ENCODE measurements around the gene STIM2. TPM values are rescaled to one million over a fixed set of nuclear protein-coding genes. Genes with fewer than 3 reads are reported as not detected.
A peak's percentile ranks its signal among the peaks of the same experiment; 100 is the strongest.
"Not testable (repeated sequence)": the region's sequence is repeated elsewhere in the genome, so short reads cannot be mapped to it uniquely, and the experiment has no call there.

Gene STIM2
- total RNA-seq, 1 donor from 2014 or later, result 21.9 TPM

DNA sequence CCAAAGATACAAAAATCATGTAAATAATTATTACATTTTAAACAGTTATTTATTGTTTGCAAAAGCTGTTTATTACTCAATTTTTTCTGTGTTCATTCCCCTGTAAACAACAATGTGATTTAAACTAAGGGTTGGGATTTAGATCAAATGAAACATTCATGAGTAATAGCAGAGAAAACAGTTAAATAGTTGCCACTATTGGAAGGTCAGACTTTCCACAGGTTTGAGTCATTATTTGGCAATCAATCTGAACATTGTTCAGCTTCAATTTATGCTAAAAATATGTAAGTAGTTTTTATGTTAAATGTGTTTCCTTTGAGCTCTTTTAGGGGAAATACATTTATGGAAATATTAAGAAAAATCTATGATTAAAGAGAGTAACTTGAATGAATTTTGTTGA is 144.9 kb downstream of the STIM2 start:
- DNase-seq, result peak; percentile 49

DNA sequence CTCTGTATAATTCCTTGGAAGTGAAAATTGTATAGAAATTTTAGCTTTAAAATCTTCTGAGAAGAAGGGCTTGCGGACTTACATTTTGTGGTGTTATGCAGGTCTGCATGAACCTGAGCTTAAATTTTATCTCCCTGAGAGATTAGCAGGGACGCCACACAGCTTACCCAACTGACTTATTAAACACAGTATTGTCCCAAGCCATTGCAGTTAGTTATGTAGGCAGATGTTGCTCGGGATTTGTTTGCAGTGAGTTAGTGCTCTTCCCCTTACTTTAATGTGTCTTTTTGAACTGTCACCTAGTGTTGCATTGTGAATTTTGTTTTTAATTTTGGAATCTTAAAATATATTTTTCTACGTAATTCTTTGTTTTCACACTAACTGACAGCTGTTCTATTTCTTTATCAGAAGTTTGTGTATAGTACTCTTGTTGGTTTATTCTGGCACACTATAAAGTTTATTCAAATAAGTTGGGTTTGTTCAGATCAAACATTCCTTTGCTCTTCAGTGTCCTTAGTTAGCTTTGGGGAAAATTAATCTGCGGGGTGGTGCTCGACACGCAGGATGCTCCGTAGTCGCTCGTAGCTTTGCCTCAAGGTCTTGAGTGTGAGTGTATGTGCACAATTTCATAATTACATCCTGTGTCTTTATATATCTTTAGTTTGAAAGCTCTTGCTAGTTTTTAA is 145.4 kb downstream of the STIM2 start:
- DNase-seq, result no peak

DNA sequence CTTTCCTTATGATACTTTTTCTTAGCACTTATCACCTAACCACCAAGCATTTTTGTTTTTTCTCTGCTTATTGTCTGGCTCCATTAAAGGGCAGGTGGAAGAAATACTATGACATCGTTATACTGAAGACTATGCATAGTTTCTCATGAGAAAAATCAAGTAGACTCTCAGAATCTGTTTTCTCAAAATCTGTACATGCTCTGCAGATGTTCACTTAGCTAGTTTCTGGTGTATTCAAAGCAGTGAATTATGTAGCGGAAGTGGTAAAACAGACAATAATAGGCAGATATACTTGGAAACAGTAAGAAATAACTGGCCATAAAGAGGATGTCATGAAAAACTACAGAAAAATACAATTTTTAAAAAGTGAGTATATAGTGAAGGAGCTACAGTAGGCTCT is 146.0 kb downstream of the STIM2 start:
- DNase-seq, result no peak

DNA sequence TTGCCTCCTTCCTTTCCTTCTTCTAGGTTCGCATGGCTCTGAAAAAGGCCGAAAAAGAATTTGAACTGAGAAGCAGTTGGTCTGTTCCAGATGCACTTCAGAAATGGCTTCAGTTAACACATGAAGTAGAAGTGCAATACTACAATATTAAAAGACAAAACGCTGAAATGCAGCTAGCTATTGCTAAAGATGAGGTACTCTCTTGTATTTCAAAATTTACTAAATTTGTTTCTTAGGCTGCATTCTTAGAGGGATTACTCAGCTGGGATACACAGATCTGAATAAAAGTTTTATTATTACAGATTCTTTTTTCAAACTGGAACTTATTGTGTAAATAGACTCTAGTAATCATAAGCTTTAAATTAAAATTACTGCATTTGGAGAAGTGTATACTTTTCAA is 146.9 kb downstream of the STIM2 start:
- DNase-seq, result no peak

DNA sequence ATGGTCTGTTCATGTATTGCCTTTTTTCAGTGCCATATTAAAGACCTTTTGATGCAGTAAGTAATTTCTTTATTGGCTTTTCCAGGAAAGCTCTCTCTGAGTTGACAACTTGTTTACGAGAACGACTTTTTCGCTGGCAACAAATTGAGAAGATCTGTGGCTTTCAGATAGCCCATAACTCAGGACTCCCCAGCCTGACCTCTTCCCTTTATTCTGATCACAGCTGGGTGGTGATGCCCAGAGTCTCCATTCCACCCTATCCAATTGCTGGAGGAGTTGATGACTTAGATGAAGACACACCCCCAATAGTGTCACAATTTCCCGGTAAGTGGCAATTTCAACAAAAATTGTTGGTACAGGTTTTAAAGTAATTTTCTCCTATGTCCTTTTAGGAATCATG is 148.0 kb downstream of the STIM2 start:
- DNase-seq, result no peak

DNA sequence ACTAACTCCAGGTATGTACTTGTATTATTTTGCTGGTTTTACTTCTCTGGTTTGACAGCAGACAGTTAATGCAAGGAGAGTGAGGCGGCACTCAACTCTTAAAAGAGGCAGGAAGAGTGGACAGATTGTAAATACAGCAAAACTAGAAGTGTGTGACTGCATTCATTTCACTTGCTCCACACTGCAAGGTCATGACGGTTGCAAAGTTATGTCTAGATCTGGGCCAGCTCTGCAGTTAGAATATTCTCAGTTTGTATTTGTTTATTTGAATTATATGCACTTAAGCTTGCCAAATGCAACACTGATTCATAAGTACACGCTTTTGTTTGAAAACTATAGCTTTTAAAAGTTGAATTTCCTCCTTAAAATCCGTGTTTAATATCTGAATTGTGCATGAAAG is 148.9 kb downstream of the STIM2 start:
- DNase-seq, result no peak

DNA sequence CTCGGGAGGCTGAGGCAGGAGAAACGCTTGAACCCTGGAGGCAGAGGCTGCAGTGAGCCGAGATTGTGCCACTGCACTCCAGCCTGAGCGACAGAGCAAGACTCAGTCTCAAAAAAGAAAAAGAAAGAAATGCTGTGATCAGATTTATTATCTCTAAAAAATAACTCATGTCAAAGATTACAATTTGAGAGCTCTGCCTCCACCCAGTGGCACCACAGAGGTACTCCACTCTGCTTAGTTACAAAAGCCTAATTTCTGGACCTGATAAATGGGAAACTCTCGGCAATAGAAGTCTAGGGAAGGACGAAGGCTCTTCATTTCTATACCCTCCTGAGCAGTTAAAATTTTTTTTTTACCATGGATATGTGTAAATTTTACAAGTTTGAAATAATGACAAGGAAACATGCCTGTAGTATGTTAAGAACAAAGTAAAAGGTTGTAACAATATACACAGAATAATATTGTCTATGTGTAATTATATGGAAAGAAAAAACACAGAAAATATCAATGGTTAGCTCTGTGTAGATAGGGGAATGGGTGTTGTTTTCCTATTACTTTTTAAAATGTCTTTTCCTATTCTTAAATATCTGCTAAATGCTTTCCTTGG is 149.8 kb downstream of the STIM2 start:
- DNase-seq, result peak; percentile 38

DNA sequence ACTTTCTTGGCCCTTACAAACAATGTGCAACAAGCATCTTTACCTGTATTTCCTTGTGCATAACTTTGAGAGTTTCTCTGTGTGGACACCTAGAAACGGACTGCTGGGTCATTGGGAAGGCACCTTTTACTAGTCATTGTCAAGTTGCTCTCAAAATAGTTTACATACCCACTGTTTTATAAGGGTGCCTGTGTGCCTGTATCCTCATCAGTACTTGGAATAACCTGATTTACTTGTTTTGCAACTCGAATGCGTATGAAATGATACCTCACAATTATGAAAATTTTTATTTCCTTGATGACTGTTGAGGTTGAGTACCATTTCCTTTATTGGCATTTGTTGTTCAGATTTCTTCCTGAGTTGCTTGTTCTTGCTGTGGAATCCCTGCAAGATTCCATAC is 150.8 kb downstream of the STIM2 start:
- no peak for DNase-seq

DNA sequence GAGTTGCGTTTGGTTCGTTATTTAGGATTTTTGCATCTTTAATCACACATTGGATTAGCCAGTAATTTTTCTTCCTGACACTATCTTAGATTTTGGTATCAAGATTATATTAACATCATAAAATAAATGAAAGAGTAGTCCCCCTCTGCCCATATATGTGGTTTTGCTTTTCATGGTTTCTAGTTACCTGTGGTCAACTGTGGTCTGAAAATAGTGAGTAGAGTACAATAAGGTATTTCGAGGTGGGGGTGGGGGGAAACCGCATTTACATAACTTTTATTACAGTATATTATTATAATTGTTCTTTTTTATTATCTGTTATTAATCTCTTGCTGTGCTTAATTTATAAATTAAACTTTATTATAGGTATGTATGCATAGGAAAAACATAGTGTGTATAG is 152.4 kb downstream of the STIM2 start:
- no peak for DNase-seq

DNA sequence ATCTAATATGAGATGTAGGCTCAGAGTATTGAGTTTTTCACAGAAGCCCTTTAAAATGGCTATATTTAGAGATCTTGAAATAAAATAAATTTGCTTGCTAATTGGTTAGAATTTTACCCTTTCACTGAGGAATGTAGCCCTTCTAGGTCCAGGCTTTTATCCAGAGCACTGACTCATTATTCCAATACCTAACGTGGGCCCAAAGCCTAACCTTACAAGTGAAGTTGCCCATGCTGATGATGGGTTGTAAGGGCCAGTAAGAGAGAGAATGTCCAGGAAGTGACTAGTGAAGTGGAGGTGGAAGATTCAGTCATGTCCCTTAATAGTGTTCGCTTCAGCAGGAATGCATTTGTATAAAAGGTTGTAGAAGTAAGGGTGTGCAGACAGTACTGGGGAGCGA is 155.9 kb downstream of the STIM2 start:
- no peak for DNase-seq

DNA sequence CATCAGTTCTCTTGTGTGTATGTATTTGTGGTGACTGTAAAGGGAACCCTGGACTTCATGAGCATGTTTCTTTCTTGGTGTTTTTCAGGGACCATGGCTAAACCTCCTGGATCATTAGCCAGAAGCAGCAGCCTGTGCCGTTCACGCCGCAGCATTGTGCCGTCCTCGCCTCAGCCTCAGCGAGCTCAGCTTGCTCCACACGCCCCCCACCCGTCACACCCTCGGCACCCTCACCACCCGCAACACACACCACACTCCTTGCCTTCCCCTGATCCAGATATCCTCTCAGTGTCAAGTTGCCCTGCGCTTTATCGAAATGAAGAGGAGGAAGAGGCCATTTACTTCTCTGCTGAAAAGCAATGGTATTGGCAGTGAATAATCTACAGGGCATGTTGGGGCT is 157.0 kb downstream of the STIM2 start:
- no peak for DNase-seq

DNA sequence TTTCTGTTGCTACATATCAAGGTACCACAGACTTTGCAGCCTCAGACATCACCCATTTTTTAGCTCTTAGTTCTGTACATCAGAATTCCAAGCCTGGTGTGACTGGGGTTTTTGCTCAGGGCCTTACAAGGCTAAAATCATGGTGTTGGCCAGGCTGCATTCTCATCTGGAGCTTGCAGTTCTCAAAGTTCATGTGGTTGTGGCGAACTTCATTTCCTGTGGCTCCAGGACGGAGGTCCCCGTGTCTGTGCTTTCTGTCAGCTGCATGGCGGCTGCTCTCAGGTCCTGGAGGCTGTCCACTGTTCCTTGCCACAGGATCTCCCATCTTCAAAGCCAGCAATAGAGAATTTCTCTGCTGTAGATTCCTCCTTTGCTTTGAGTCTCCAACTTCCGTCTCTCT is 157.4 kb downstream of the STIM2 start:
- no peak for DNase-seq

DNA sequence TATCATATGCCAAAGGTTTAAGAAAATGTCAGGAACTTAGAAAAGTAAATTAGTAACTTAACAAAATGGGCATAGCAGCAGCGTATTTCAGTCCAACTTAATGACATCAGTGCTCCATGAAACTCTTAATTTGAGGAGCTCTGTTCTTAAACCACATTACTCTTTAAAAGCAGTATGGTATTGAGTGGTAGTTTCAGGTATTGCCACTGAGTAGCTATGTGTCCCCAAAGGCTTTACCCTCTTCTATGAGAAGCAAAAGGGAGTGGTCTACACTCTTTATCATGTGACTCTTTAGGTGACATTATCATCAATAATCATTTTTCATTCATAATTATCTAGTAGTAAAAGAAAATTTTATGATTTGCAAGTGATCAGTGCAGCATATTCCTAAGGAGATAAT is 158.3 kb downstream of the STIM2 start:
- DNase-seq, result no peak

DNA sequence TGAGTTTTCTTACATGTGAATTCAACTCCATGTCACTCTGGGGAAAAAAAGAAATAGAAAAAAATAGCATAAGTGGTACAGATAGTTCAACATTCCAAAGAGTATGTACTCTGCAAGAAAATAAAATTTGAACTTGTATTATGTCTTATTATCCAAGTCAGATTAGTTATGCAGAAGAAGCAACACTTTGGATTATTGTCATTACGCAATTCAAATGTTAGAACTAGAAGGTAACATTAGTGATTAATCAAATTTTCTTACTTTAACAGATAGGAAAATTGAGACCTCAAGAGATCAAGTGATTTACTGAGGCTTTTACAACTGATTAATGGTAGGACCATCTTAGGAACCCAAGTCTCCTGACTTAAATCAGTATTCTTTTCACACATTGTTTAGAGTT is 159.1 kb downstream of the STIM2 start:
- no peak for DNase-seq

DNA sequence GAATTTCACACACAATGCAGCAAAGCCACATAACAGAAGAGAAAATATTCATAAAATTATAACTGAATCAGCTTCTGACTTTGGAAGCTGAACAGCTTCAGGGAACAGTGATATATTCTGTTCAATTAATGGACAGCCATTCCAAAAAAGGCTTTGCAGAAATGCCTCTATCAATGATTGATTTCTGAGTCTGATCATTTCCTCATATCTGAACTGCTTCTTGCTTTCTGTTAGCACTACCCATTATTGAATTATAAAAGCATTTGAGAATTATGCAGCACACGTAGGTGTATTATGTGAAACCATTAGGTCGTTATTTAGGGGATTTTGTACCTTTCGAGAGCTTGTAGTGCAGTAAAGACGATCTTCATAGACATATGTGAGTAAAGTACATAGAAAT is 159.6 kb downstream of the STIM2 start:
- no peak for DNase-seq

DNA sequence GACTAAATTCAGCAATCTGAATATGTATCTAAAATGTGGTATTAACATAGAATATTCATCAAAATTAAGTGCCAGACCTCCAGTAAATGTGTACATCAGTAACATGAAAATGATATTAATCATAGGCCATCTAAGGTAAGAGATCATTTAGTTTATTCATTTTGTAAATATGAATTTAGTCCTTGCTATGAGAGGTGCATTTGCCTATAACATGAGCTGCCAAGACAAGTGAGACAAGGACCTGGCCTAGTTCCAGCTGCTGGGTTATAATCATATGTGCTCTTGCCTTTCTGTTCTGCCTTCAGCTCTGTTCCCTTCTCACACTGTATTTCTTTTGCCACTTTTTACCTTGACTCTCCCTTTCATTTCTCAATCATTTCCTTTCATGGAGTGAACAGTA is 160.0 kb downstream of the STIM2 start:
- DNase-seq, result no peak

DNA sequence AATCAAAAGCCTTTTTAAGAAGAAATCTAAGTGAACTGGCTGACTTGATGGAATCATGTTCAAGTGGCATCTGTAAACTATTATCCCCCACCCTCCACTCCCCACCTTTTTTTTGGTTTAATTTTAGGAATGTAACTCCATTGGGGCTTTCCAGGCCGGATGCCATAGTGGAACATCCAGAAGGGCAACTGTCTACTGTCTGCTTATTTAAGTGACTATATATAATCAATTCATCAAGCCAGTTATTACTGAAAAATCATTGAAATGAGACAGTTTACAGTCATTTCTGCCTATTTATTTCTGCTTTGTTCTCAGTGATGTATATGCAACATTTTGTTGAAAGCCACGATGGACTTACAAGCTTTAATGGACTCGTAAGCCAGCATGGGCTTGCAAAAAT is 162.3 kb downstream of the STIM2 start:
- DNase-seq, result peak; percentile 16

DNA sequence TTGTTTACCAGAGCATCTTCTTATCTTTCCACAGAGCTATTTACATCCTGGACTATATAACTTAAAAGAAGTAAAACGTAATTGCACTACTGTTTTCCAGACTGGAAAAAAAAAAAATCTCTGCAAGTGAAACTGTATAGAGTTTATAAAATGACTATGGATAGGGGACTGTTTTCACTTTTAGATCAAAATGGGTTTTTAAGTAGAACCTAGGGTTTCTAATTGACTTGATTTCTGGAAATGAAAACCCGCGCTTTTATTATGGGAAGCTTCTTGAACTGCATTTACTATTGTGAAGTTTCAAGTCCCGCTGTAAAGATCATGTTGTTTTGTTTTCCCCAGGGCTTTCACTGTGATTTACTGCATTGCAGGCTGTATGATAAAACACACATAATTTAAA is 162.7 kb downstream of the STIM2 start:
- DNase-seq, result no peak

DNA sequence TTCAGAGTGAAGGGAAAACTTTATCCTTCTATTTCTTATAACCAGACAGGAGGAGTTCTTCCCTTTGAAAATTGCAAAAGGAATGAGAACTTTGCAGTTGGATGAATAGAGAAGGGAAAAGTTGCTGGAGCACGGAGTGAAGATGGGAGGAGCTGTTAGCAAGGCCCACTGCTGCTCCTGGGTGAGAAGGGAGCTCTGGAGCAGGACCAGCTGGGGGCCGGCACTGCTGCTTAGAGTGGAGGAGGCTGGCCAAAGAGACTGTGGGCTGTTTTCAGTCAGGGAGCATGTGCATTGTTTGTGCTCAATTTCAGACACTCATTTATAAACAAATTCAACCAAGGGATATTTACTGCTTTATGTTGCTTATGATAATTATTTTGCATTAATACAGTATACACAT is 164.2 kb downstream of the STIM2 start:
- DNase-seq, result no peak

DNA sequence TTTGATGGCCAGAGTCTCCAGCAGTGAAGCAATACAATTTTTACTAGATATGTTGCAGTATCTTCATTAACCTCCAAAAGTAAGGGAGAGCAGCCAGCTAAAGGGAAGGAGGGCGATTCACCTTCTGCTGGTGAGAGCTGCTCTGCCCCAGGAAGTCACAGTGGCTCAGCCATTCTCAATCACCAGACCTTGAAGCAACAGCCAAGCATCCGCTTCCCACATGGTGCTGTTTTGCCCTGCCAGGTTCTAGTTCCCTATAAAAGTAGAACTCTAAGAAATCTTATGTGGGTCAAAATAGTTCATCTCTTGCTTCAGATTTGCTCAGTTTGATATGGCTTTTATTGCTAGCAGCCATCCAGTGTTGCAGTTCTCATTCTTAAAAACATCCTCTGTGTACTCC is 166.8 kb downstream of the STIM2 start:
- DNase-seq, result no peak

DNA sequence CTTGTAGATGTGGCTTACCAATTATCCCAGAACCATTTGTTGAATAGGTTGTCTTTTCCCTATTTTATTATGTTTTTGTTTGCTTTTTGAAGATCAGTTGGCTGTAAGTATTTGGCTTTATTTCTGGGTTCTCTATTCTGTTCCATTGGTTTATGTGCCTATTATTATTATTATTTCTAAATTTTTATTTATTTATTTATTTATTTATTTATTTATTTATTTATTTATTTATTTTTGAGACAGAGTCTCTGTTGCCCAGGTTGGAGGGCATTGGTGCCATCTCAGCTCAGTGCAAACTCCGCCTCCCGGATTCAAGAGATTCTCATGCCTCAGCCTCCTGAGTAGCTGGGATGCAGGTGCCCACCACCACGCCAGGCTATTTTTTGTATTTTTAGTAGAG is 174.5 kb downstream of the STIM2 start:
- DNase-seq, result not testable (repeated sequence)

DNA sequence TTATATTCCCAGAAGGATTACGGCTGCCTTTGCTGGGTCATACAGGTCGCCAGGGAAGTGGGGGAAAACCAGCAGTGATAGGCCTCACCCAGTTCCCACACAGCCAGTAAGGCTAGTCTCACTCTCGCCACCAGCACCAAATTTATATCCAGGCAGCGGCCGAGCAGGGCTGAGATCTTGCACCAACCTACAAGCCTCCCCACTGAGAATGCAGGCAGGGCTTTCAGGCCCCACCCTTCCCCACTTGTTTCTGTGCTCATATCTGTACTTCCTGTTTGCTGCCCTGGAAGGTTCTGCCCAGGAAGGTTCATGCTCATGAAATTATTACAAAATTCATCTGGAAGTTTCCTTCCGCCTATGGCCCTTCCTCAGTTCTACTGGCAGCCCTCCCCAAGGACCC is 179.7 kb downstream of the STIM2 start:
- DNase-seq, result no peak

DNA sequence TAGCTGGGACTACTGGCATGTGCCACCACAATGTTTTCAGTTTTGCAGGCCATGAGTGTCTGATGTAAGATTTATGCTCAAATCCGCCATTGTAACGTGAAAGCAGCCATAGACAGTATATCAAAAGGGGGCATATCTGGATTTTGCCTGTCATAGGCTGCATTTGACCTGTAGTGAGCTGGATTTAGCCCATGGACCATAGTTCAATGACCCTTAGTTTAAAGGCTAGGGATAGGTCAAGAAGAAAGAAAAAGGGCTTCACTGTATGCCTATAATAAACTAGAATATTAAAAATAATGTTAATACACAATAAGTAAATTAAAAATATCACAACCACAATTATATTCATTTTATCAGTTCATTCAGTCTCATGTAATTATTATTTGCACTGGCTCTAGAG is 181.8 kb downstream of the STIM2 start:
- no peak for DNase-seq

DNA sequence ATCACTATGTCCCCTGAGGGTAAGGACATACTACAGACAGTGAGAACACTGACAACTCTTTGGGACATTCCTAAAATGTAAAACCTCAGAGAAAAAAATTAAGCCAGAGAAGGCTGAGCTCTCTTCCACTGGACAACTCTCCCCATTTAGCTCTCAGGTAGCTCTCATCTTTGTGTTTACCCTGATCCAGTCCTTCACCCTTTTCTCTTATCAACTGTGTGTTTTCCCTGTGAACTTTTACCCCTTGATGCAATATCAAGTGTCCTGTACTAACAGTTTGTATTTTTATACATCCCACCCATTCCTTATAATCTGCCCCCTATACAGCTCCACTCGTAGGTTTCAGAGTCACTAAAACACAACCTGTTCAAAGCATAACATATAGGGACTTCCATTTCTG is 182.6 kb downstream of the STIM2 start:
- no peak for DNase-seq

DNA sequence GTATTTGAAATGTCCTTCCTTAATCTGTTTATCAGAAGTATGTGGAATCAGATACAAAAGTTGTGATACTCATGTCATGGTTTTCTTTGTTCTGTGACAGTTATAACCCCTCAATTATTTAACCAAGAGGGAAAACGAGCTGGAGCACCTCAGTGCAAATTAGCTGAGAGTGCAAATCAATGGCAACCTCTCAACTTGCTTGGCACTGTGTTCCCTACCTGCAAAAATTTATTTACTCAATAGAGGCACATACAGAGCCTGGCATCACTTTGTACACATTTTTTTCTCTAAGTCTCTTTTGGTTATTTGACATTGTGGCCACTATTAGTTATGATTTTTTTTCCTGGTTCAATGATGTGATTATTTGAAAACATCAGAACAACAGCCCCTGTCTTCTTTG is 186.2 kb downstream of the STIM2 start:
- no peak for DNase-seq

Measured in skin of body (tissue), 2 donors.